Bronchial epithelial cell (primary cell): ENCODE measurements around the gene RNF145. TPM values are rescaled to one million over a fixed set of nuclear protein-coding genes. Genes with fewer than 3 reads are reported as not detected.

Source experiments
- DNase-seq: peaks from one replicate; pipeline ENCODE4 v3.0.0-alpha.2; 2010; ENCODE audit warnings: low read depth
- FAIRE-seq: peaks from 2 replicates; lab custom pipeline; 2011; peaks lifted over from hg19 to GRCh38; lab: Jason Lieb, UNC
- H3K27me3 ChIP-seq: 2 replicates; pipeline ENCODE4 v1.5.1; 2011; ENCODE audit warnings: low read length; ENCODE audit not compliant: control insufficient read depth, insufficient read depth
- H3K36me3 ChIP-seq: 2 replicates; pipeline ENCODE4 v1.5.1; 2011; ENCODE audit warnings: low read length; ENCODE audit not compliant: control insufficient read depth, insufficient read depth
- H3K4me3 ChIP-seq: 2 replicates; pipeline ENCODE4 v1.5.1; 2011; ENCODE audit warnings: mild to moderate bottlenecking, low read depth, low read length, control low read depth
- CTCF ChIP-seq: IDR thresholded peaks from 2 replicates; pipeline ENCODE4 v1.5.1; 2011; ENCODE audit warnings: mild to moderate bottlenecking, moderate library complexity, low read length, control low read depth, inconsistent platforms; ENCODE audit not compliant: insufficient read depth, severe bottlenecking
- total RNA-seq: library from RNA; depleted of rRNA; stranded (reverse); fragments of >200 nt; gene quantifications from 2 replicates; pipeline ENCODE4 v1.2.1, GENCODE V29; 2014

The RNF145 gene
- total RNA-seq, result 84.2 and 160 TPM in 2 replicates

- FAIRE-seq (peak; percentile 95), DNase-seq (peak; percentile 83)
- Histone ChIP-seq H3K4me3 (peak within 1 kb of the TSS; percentile 94), H3K36me3 (no peaks in the 10 kb centered on the region), H3K27me3 (no peaks in the 10 kb centered on the region)
- no peak for TF ChIP-seq CTCF
Observed at GRCh38 chr5:159209438-159210209, at the start of gene RNF145. Gene RNF145 (minus strand): TSS chr5:159209553. CDS start chr5:159203617, 5,936 bp downstream.

- Histone ChIP-seq H3K4me3 (no peak overlapping the region), H3K27me3 (no peaks in the 10 kb centered on the region), H3K36me3 (no peaks in the 10 kb centered on the region)
- FAIRE-seq (no peak), DNase-seq (no peak)
- TF ChIP-seq CTCF, result no peak
Observed at GRCh38 chr5:159258361-159258760, 49.0 kb upstream of the RNF145 start.

- no peak for TF ChIP-seq CTCF
- DNase-seq (no peak), FAIRE-seq (no peak)
- Histone ChIP-seq H3K36me3 (no peaks in the 10 kb centered on the region), H3K4me3 (no peak overlapping the region), H3K27me3 (no peaks in the 10 kb centered on the region)
Observed at GRCh38 chr5:159257629-159258283, 48.4 kb upstream of the RNF145 start.

GRCh38 chr5:159257007-159257406 is 47.7 kb upstream of the RNF145 start:
- H3K4me3 ChIP-seq, result no peak overlapping the region
- TF ChIP-seq CTCF, result no peak
- FAIRE-seq, result no peak
- H3K27me3 ChIP-seq, result no peaks in the 10 kb centered on the region
- peak; percentile 47 for DNase-seq
- H3K36me3 ChIP-seq, result no peaks in the 10 kb centered on the region

- Histone ChIP-seq H3K4me3 (no peak overlapping the region), H3K36me3 (no peaks in the 10 kb centered on the region), H3K27me3 (no peaks in the 10 kb centered on the region)
- peak; percentile 5 for DNase-seq
- no peak for TF ChIP-seq CTCF
- FAIRE-seq, result no peak
Observed at GRCh38 chr5:159252195-159252594, 42.8 kb upstream of the RNF145 start.
